Measurements from ENCODE around the gene PLA2G6. TPM values are rescaled to one million over a fixed set of nuclear protein-coding genes. Genes with fewer than 3 reads are reported as not detected.

Gene PLA2G6
- total RNA-seq, 2 donors from 2014 or later: 60.6 to 60.7 TPM

GRCh38 chr22:38190581-38190980 lies 9.0 kb upstream of the PLA2G6 start:
- TF ChIP-seq CTCF (conservative IDR thresholded peaks at IDR 0.05): no peak
- DNase-seq: no peak
- Mint-ChIP-seq H3K27me3 (ENCODE audit: insufficient read depth) (peaks cover 24% of the 10 kb centered on the region), H3K36me3 (ENCODE audit: low read depth) (no peaks in the 10 kb centered on the region), H3K27ac (no peak overlapping the region), H3K9me3 (peaks cover 8% of the 10 kb centered on the region), H3K4me1 (peaks cover 4% of the 10 kb centered on the region), H3K4me3 (no peak overlapping the region)
- 89% methylated on average over 2 to 5 of the region's 6 CpGs for WGBS, 2 experiments (ENCODE audit: insufficient coverage in 1 of 2, insufficient read length in 1 of 2)
- Histone ChIP-seq H3K36me3 (ENCODE audit: control insufficient read depth, insufficient read depth, low read length) (no peaks in the 10 kb centered on the region), H3K9me3 (ENCODE audit: control insufficient read depth, low read length) (no peaks in the 10 kb centered on the region), H3K27me3 (ENCODE audit: control insufficient read depth, insufficient read depth, low read length, poor library complexity, severe bottlenecking) (no peaks in the 10 kb centered on the region), H3K27ac (ENCODE audit: low read depth, low read length) (peak overlapping the region; percentile 53), H3K4me3 (ENCODE audit: low read length) (no peak overlapping the region), H3K4me1 (ENCODE audit: control insufficient read depth, insufficient read depth, low read length) (no peaks in the 10 kb centered on the region), H3K9ac (ENCODE audit: extremely low read depth, low read length, poor library complexity, severe bottlenecking) (no peak overlapping the region)

GRCh38 chr22:38189104-38189503 lies 7.5 kb upstream of the PLA2G6 start:
- no peak for TF ChIP-seq CTCF (conservative IDR thresholded peaks at IDR 0.05)
- H3K9me3 Mint-ChIP-seq: peaks cover 8% of the 10 kb centered on the region
- no peaks in the 10 kb centered on the region for H3K9me3 ChIP-seq (ENCODE audit: control insufficient read depth, low read length)
- H3K4me1 ChIP-seq (ENCODE audit: control insufficient read depth, insufficient read depth, low read length): no peaks in the 10 kb centered on the region
- no peaks in the 10 kb centered on the region for H3K36me3 ChIP-seq (ENCODE audit: control insufficient read depth, insufficient read depth, low read length)
- H3K27me3 ChIP-seq (ENCODE audit: control insufficient read depth, insufficient read depth, low read length, poor library complexity, severe bottlenecking): no peaks in the 10 kb centered on the region
- H3K27me3 Mint-ChIP-seq (ENCODE audit: insufficient read depth): peaks cover 21% of the 10 kb centered on the region
- no peak overlapping the region for H3K4me3 ChIP-seq (ENCODE audit: low read length)
- no peak overlapping the region for H3K27ac Mint-ChIP-seq
- H3K9ac ChIP-seq (ENCODE audit: extremely low read depth, low read length, poor library complexity, severe bottlenecking): no peak overlapping the region
- no peak overlapping the region for H3K27ac ChIP-seq (ENCODE audit: low read depth, low read length)
- no peaks in the 10 kb centered on the region for H3K36me3 Mint-ChIP-seq (ENCODE audit: low read depth)
- WGBS, 2 experiments (ENCODE audit: insufficient coverage in 1 of 2, insufficient read length in 1 of 2): 71 to 90% methylated on average over 3 of the region's 3 CpGs
- no peak for DNase-seq
- peaks cover 8% of the 10 kb centered on the region for H3K4me1 Mint-ChIP-seq
- H3K4me3 Mint-ChIP-seq: no peak overlapping the region

- WGBS, 2 experiments (ENCODE audit: insufficient coverage in 1 of 2, insufficient read length in 1 of 2): 91 to 92% methylated on average over 9 to 10 of the region's 10 CpGs
- no peak overlapping the region for H3K27ac ChIP-seq (ENCODE audit: low read depth, low read length)
- H3K4me3 ChIP-seq (ENCODE audit: low read length): no peak overlapping the region
- no peaks in the 10 kb centered on the region for H3K36me3 ChIP-seq (ENCODE audit: control insufficient read depth, insufficient read depth, low read length)
- Mint-ChIP-seq H3K4me3 (no peak overlapping the region), H3K27ac (no peak overlapping the region), H3K36me3 (ENCODE audit: low read depth) (no peaks in the 10 kb centered on the region), H3K9me3 (peaks cover 8% of the 10 kb centered on the region), H3K4me1 (peaks cover 8% of the 10 kb centered on the region), H3K27me3 (ENCODE audit: insufficient read depth) (peaks cover 15% of the 10 kb centered on the region)
- H3K27me3 ChIP-seq (ENCODE audit: control insufficient read depth, insufficient read depth, low read length, poor library complexity, severe bottlenecking): no peaks in the 10 kb centered on the region
- DNase-seq: no peak
- H3K4me1 ChIP-seq (ENCODE audit: control insufficient read depth, insufficient read depth, low read length): no peaks in the 10 kb centered on the region
- H3K9me3 ChIP-seq (ENCODE audit: control insufficient read depth, low read length): no peaks in the 10 kb centered on the region
- no peak for TF ChIP-seq CTCF (conservative IDR thresholded peaks at IDR 0.05)
- no peak overlapping the region for H3K9ac ChIP-seq (ENCODE audit: extremely low read depth, low read length, poor library complexity, severe bottlenecking)
Observed at GRCh38 chr22:38187413-38188212, 6.0 kb upstream of the PLA2G6 start.
